Peyer's patch (tissue), 4 donors: ENCODE data around the gene PALLD.

Experiments used
- POLR2A ChIP-seq, 2 donors: fragments of 450-650 bp; IDR thresholded peaks; one replicate each; pipeline ENCODE4 v1.5.1; 2017; ENCODE audit warnings: antibody characterized with exemption in 2 of 2, mild to moderate bottlenecking in 2 of 2, moderate library complexity in 2 of 2
- TF ChIP-seq, protein P1 (sequence below), 6 experiments: fragments of 450-650 bp in 4 of 6; fragments of 200-600 bp in 2 of 6; sonication (generic) in 1 of 6; IDR thresholded peaks; one replicate each; pipeline ENCODE4 v1.5.1; 2017 to 2019; ENCODE audit warnings: antibody characterized with exemption in 6 of 6, mild to moderate bottlenecking in 3 of 6, moderate library complexity in 1 of 6

DNA sequence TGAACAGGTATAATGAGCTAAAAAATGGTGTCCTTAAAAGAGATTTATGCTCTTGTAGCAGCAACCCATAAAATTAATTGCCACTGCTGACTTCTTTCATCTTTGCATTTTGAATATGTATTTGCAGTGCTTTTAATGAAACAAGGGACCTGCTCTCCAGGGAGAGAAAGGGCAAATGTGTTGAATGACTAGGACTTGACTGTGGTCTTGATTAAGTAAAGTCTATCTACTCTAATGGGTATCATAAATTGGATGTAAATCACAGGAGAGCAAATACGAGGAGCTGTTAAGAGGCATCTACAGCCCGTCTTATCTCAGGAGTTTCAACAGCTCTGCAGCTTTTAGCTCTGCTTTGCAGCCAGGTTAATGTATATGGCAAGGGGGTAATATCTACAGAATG lies 216.4 kb downstream of the PALLD start:
- TF ChIP-seq, protein P1, sequence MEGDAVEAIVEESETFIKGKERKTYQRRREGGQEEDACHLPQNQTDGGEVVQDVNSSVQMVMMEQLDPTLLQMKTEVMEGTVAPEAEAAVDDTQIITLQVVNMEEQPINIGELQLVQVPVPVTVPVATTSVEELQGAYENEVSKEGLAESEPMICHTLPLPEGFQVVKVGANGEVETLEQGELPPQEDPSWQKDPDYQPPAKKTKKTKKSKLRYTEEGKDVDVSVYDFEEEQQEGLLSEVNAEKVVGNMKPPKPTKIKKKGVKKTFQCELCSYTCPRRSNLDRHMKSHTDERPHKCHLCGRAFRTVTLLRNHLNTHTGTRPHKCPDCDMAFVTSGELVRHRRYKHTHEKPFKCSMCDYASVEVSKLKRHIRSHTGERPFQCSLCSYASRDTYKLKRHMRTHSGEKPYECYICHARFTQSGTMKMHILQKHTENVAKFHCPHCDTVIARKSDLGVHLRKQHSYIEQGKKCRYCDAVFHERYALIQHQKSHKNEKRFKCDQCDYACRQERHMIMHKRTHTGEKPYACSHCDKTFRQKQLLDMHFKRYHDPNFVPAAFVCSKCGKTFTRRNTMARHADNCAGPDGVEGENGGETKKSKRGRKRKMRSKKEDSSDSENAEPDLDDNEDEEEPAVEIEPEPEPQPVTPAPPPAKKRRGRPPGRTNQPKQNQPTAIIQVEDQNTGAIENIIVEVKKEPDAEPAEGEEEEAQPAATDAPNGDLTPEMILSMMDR (IDR thresholded peaks at IDR 0.05), result no peak
- TF ChIP-seq POLR2A (IDR thresholded peaks at IDR 0.05), result no peak
